K562 (cell line): ENCODE measurements around the gene LGALS3BP. TPM values are rescaled to one million over a fixed set of nuclear protein-coding genes. Genes with fewer than 3 reads are reported as not detected.

Experiments
- CUX1 ChIP-seq: fragments of 200-800 bp; sonication (Bioruptor generic); IDR thresholded peaks from 2 replicates; pipeline ENCODE4 v1.6.1; 2016; ENCODE audit warnings: missing genetic modification characterization, missing compliant biosample characterization
- DDX20 ChIP-seq: fragments of 450-650 bp; IDR thresholded peaks from 2 replicates; pipeline ENCODE4 v1.6.1; 2016; ENCODE audit warnings: missing genetic modification characterization, low read depth, mild to moderate bottlenecking, missing compliant biosample characterization, moderate library complexity
- HDAC3 ChIP-seq: fragments of 450-650 bp; IDR thresholded peaks from 2 replicates; pipeline ENCODE4 v1.6.1; 2018; ENCODE audit warnings: borderline replicate concordance, mild to moderate bottlenecking, moderate library complexity; ENCODE audit not compliant: partially characterized antibody
- JUNB ChIP-seq: fragments of 450-650 bp; formaldehyde crosslinking; conservative IDR thresholded peaks from 2 replicates; pipeline ENCODE4 v1.4.0; 2020; ENCODE audit warnings: mild to moderate bottlenecking
- LCOR ChIP-seq: sonication (generic); formaldehyde crosslinking; IDR thresholded peaks from 2 replicates; pipeline ENCODE4 v1.8.0; 2022; ENCODE audit warnings: mild to moderate bottlenecking, missing genetic modification reagents
- MITF ChIP-seq: IDR thresholded peaks from 2 replicates; pipeline ENCODE4 v1.6.1; 2014; ENCODE audit warnings: antibody characterized with exemption
- NR4A1 ChIP-seq, 2 experiments: fragments of 250-450 bp in 1 of 2; fragments of 450-650 bp in 1 of 2; sonication (Bioruptor Pico) in 1 of 2; IDR thresholded peaks; 2 replicates each; pipeline versions ENCODE4 v1.4.0 to v1.6.1; 2016 to 2020; ENCODE audit warnings: mild to moderate bottlenecking in 2 of 2, missing compliant biosample characterization in 1 of 2, missing genetic modification characterization in 1 of 2, moderate library complexity in 1 of 2
- OTX1 ChIP-seq: fragments of 450-650 bp; formaldehyde crosslinking; IDR thresholded peaks from 2 replicates; pipeline ENCODE4 v1.4.0; 2022; ENCODE audit warnings: mild to moderate bottlenecking
- PTTG1 ChIP-seq: fragments of 450-650 bp; IDR thresholded peaks from 2 replicates; pipeline ENCODE4 v1.6.1; 2016; ENCODE audit warnings: low read depth, mild to moderate bottlenecking, missing genetic modification characterization, missing compliant biosample characterization
- SIN3B ChIP-seq: fragments of 450-650 bp; IDR thresholded peaks from 2 replicates; pipeline ENCODE4 v1.6.1; 2017; ENCODE audit warnings: low read depth, mild to moderate bottlenecking, moderate library complexity
- SIRT6 ChIP-seq: IDR thresholded peaks from one replicate; pipeline ENCODE4 v1.6.1; 2012; ENCODE audit warnings: low read depth, mild to moderate bottlenecking, control low read depth, inconsistent platforms, low read length, moderate library complexity
- TFE3 ChIP-seq: fragments of 450-650 bp; formaldehyde crosslinking; IDR thresholded peaks from 2 replicates; pipeline ENCODE4 v1.4.0; 2020; ENCODE audit warnings: mild to moderate bottlenecking, mixed read lengths
- ZNF134 ChIP-seq: fragments of 250-450 bp; sonication (Bioruptor Pico); conservative IDR thresholded peaks from 2 replicates; pipeline ENCODE4 v1.4.0; 2020
- ZNF174 ChIP-seq: fragments of 250-450 bp; sonication (Bioruptor Pico); IDR thresholded peaks from 2 replicates; pipeline ENCODE4 v1.4.0; 2020; ENCODE audit warnings: mild to moderate bottlenecking
- ZNF41 ChIP-seq: fragments of 250-450 bp; sonication (Bioruptor Pico); conservative IDR thresholded peaks from 2 replicates; pipeline ENCODE4 v1.4.0; 2020; ENCODE audit warnings: mild to moderate bottlenecking
- ZNF583 ChIP-seq: fragments of 250-450 bp; sonication (Bioruptor Pico); IDR thresholded peaks from 2 replicates; pipeline ENCODE4 v1.4.0; 2020
- ZNF696 ChIP-seq: fragments of 250-450 bp; sonication (Bioruptor Pico); conservative IDR thresholded peaks from 2 replicates; pipeline ENCODE4 v1.4.0; 2020; ENCODE audit warnings: mild to moderate bottlenecking, moderate library complexity
- polyA plus RNA-seq, 8 experiments: library from polyadenylated mRNA; depleted of rRNA in 4 of 8; stranded (reverse) in 5 of 8; unstranded in 3 of 8; fragments of >200 nt; fragmentation: Nextera tagmentation in 2 of 8; fragmentation: Illumina TruSeq in 1 of 8; extraction: Ambion mirVana in 2 of 8; extraction: Trizol in 1 of 8; gene quantifications; 2 replicates each; pipeline versions ENCODE4 v1.2.1 to v1.2.3, GENCODE V29; 2011 to 2014; ENCODE audit warnings: inconsistent platforms in 1 of 8, missing spikeins in 1 of 8
- total RNA-seq, 7 experiments: library from RNA; depleted of rRNA in 6 of 7; stranded (reverse); fragments of >200 nt in 6 of 7; fragmentation: Illumina TruSeq in 2 of 7; extraction: Trizol in 2 of 7; gene quantifications; 2 replicates each; pipeline versions ENCODE4 v1.2.1 to v1.2.3, GENCODE V29; 2011 to 2021; ENCODE audit warnings: low replicate concordance in 1 of 7
- TF ChIP-seq, protein P1 (sequence below), 3 experiments: fragments of 200-800 bp in 1 of 3; sonication (Bioruptor generic) in 1 of 3; sonication (generic) in 1 of 3; formaldehyde crosslinking in 1 of 3; IDR thresholded peaks; 2 replicates each; pipeline versions ENCODE4 v1.6.1 to v1.8.0; 2016 to 2022; ENCODE audit warnings: mild to moderate bottlenecking in 2 of 3, missing compliant biosample characterization in 2 of 3, missing genetic modification characterization in 2 of 3, missing genetic modification reagents in 1 of 3

Gene LGALS3BP
- total and polyA plus RNA-seq, 9 of the 15 experiments (the other 6 are each of a cell fraction or from before 2014, with no cell fraction given): 0.39 to 5.3 (median 3.2) TPM

GRCh38 chr17:79011451-79012147, 31.9 kb upstream of the LGALS3BP start (continued):
- TF ChIP-seq HDAC3 (no peak), ZNF174 (CRISPR knock-in tag) (0 out of 2 replicates have a peak, but pooled peaks have one; percentile 61), SIRT6 (no peak), TFE3 (CRISPR knock-in tag) (peak; percentile 61), OTX1 (CRISPR knock-in tag) (peak; percentile 82; the same call in 1 of the 2 replicates), MITF (no peak), CUX1 (peak; percentile 96), SIN3B (no peak), ZNF41 (CRISPR knock-in tag) (peak; percentile 97), ZNF134 (peak; percentile 89), PTTG1 (tag) (peak; percentile 98), JUNB (CRISPR knock-in tag) (no peak), LCOR (CRISPR knock-in tag) (no peak), ZNF583 (CRISPR knock-in tag) (peak; percentile 97), DDX20 (peak; percentile 99), NR4A1 (CRISPR knock-in tag; IDR thresholded peaks at IDR 0.05) (peak; percentile 56; the same call in 1 of the 2 replicates), NR4A1 (tag; IDR thresholded peaks at IDR 0.05) (peak; percentile 96), ZNF696 (0 out of 2 replicates have a peak, but pooled peaks have one; percentile 77)
- TF ChIP-seq, protein P1, sequence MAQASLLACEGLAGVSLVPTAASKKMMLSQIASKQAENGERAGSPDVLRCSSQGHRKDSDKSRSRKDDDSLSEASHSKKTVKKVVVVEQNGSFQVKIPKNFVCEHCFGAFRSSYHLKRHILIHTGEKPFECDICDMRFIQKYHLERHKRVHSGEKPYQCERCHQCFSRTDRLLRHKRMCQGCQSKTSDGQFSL (CRISPR knock-in tag; IDR thresholded peaks at IDR 0.05): no peak
- TF ChIP-seq, protein P1 (tag; IDR thresholded peaks at IDR 0.05): peak in 1 of 2 experiments; percentile 91; a peak in 2 of 4 replicates
